Measurements from ENCODE around the gene UNC5C.

UNC5C gene

DNA sequence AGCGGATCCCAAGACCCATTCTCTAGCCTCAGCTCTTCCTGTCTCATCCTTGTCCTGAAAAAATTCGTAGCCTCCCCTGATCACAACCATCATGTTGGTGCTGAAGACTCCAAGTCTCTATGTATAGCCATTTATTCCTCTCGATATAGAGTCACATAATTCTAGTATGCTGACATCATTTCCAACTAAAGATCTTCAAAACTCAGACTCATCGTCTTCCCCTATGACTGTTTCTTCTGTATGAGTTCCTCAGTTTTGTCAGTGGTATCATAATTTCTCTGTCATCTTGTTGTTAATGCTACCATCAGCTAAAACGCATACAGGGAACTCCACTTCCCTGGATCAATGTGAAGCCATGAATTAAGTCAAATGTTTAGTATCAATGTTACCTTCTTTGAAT, 41.2 kb downstream of the UNC5C start:
- Histone ChIP-seq H3K36me3 (no peaks in the 10 kb centered on the region), H3K4me3 (ENCODE audit: low read depth in 1 of 2, low read length in 1 of 2) (no peak overlapping the region), H3K4me1 (ENCODE audit: control insufficient read depth in 1 of 2, insufficient read depth in 1 of 2, low read depth in 1 of 2, low read length in 1 of 2) (no peaks in the 10 kb centered on the region), H3K27me3 (no peaks in the 10 kb centered on the region), H3K9me3 (no peaks in the 10 kb centered on the region), H3K27ac (no peak overlapping the region)
- TF ChIP-seq, protein P1, sequence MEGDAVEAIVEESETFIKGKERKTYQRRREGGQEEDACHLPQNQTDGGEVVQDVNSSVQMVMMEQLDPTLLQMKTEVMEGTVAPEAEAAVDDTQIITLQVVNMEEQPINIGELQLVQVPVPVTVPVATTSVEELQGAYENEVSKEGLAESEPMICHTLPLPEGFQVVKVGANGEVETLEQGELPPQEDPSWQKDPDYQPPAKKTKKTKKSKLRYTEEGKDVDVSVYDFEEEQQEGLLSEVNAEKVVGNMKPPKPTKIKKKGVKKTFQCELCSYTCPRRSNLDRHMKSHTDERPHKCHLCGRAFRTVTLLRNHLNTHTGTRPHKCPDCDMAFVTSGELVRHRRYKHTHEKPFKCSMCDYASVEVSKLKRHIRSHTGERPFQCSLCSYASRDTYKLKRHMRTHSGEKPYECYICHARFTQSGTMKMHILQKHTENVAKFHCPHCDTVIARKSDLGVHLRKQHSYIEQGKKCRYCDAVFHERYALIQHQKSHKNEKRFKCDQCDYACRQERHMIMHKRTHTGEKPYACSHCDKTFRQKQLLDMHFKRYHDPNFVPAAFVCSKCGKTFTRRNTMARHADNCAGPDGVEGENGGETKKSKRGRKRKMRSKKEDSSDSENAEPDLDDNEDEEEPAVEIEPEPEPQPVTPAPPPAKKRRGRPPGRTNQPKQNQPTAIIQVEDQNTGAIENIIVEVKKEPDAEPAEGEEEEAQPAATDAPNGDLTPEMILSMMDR (IDR thresholded peaks at IDR 0.05): no peak

- no peaks in the 10 kb centered on the region for H3K36me3 ChIP-seq
- TF ChIP-seq, protein P1 (IDR thresholded peaks at IDR 0.05): no peak
- no peak overlapping the region for H3K27ac ChIP-seq
- H3K27me3 ChIP-seq: no peaks in the 10 kb centered on the region
- no peak overlapping the region for H3K4me3 ChIP-seq (ENCODE audit: low read depth in 1 of 2, low read length in 1 of 2)
- H3K4me1 ChIP-seq (ENCODE audit: control insufficient read depth in 1 of 2, insufficient read depth in 1 of 2, low read depth in 1 of 2, low read length in 1 of 2): no peaks in the 10 kb centered on the region
- no peaks in the 10 kb centered on the region for H3K9me3 ChIP-seq
These were observed 41.6 kb downstream of the UNC5C start for GRCh38 chr4:95507147-95507546.

DNA sequence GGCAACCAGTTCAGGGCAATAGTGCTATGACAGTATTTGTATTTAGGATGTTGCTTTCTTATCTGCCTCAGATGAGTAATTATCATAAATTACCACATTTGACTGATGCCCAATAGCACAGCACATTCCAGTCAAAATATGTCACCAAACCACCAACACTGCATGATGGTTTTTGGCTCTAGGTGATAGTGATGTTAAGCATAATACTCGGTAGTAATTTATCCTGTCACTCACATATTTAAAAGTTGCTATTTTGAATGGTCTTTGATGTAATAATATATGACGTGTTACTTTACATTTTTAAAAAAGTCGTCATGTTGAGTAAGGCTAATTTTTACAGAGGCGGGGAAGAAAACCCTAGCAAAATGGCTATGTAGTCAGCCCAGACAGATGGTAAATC, 42.5 kb downstream of the UNC5C start:
- no peak overlapping the region for H3K4me3 ChIP-seq (ENCODE audit: low read depth in 1 of 2, low read length in 1 of 2)
- TF ChIP-seq, protein P1 (IDR thresholded peaks at IDR 0.05): no peak
- no peaks in the 10 kb centered on the region for H3K4me1 ChIP-seq (ENCODE audit: control insufficient read depth in 1 of 2, insufficient read depth in 1 of 2, low read depth in 1 of 2, low read length in 1 of 2)
- no peaks in the 10 kb centered on the region for H3K27me3 ChIP-seq
- no peaks in the 10 kb centered on the region for H3K36me3 ChIP-seq
- no peaks in the 10 kb centered on the region for H3K9me3 ChIP-seq
- no peak overlapping the region for H3K27ac ChIP-seq

- TF ChIP-seq, protein P1 (IDR thresholded peaks at IDR 0.05): no peak
- H3K27me3 ChIP-seq: no peaks in the 10 kb centered on the region
These were observed 43.0 kb downstream of the UNC5C start for GRCh38 chr4:95505799-95506198.

GRCh38 chr4:95505151-95505550, 43.6 kb downstream of the UNC5C start:
- H3K27me3 ChIP-seq: no peaks in the 10 kb centered on the region
- H3K27ac ChIP-seq: no peak overlapping the region
- no peaks in the 10 kb centered on the region for H3K36me3 ChIP-seq
- H3K4me1 ChIP-seq (ENCODE audit: control insufficient read depth in 1 of 2, insufficient read depth in 1 of 2, low read depth in 1 of 2, low read length in 1 of 2): no peaks in the 10 kb centered on the region
- TF ChIP-seq, protein P1 (IDR thresholded peaks at IDR 0.05): no peak
- no peak overlapping the region for H3K4me3 ChIP-seq (ENCODE audit: low read depth in 1 of 2, low read length in 1 of 2)
- H3K9me3 ChIP-seq: no peaks in the 10 kb centered on the region

More at GRCh38 chr4:95505799-95506198, 43.0 kb downstream of the UNC5C start:
- Histone ChIP-seq H3K4me1 (ENCODE audit: control insufficient read depth in 1 of 2, insufficient read depth in 1 of 2, low read depth in 1 of 2, low read length in 1 of 2) (no peaks in the 10 kb centered on the region), H3K36me3 (no peaks in the 10 kb centered on the region), H3K27ac (no peak overlapping the region), H3K4me3 (ENCODE audit: low read depth in 1 of 2, low read length in 1 of 2) (no peak overlapping the region), H3K9me3 (no peaks in the 10 kb centered on the region)

GRCh38 chr4:95504501-95504900, 44.3 kb downstream of the UNC5C start:
- Histone ChIP-seq H3K9me3 (no peaks in the 10 kb centered on the region), H3K4me1 (ENCODE audit: control insufficient read depth in 1 of 2, insufficient read depth in 1 of 2, low read depth in 1 of 2, low read length in 1 of 2) (no peaks in the 10 kb centered on the region), H3K27ac (no peak overlapping the region), H3K4me3 (ENCODE audit: low read depth in 1 of 2, low read length in 1 of 2) (no peak overlapping the region), H3K27me3 (no peaks in the 10 kb centered on the region), H3K36me3 (no peaks in the 10 kb centered on the region)
- TF ChIP-seq, protein P1 (IDR thresholded peaks at IDR 0.05): no peak
